MCF 10A (cell line): ENCODE measurements around the gene GCFC2. TPM values are rescaled to one million over a fixed set of nuclear protein-coding genes. Genes with fewer than 3 reads are reported as not detected.

ENCODE experiments used
- BruUV-seq: library from RNA; stranded (reverse); fragments of 400-500 nt; replicated peaks from 2 replicates; lab custom pipeline; 2021; lab: Mats Ljungman, UMichigan
- CTCF ChIA-PET: fragments of 300-600 bp; sonication (Branson Sonifier 250); formaldehyde crosslinking; extraction: SDS; loops from one replicate; lab custom pipeline; 2021; ENCODE audit warnings: antibody characterized with exemption, inconsistent platforms; lab: Yijun Ruan, JAX
- POLR2A ChIA-PET: fragments of 300-600, 350-650 bp; sonication (Branson Sonifier 250); formaldehyde crosslinking; extraction: SDS; loops from one replicate; lab custom pipeline; 2020; ENCODE audit warnings: antibody characterized with exemption, inconsistent platforms; lab: Yijun Ruan, JAX
- DNase-seq: peaks from one replicate; pipeline ENCODE4 v3.0.0-alpha.2; 2018; ENCODE audit not compliant: unreplicated experiment
- H3K27ac Mint-ChIP-seq: one replicate; pipeline ENCODE4 v1.8.0; 2022; ENCODE audit warnings: mild to moderate bottlenecking, low read depth, mixed read lengths; ENCODE audit not compliant: unreplicated experiment
- H3K27me3 Mint-ChIP-seq: one replicate; pipeline ENCODE4 v1.8.0; 2022; ENCODE audit warnings: mixed read lengths; ENCODE audit not compliant: insufficient read depth, unreplicated experiment
- H3K36me3 Mint-ChIP-seq: one replicate; pipeline ENCODE4 v1.8.0; 2022; ENCODE audit warnings: mild to moderate bottlenecking, moderate library complexity, mixed read lengths; ENCODE audit not compliant: insufficient read depth, unreplicated experiment
- H3K4me1 Mint-ChIP-seq: one replicate; pipeline ENCODE4 v1.8.0; 2022; ENCODE audit warnings: mixed read lengths; ENCODE audit not compliant: insufficient read depth, unreplicated experiment
- H3K4me3 Mint-ChIP-seq: one replicate; pipeline ENCODE4 v1.8.0; 2022; ENCODE audit warnings: mild to moderate bottlenecking, moderate library complexity, mixed read lengths; ENCODE audit not compliant: unreplicated experiment
- H3K9me3 Mint-ChIP-seq: one replicate; pipeline ENCODE4 v1.8.0; 2022; ENCODE audit warnings: mixed read lengths; ENCODE audit not compliant: unreplicated experiment
- CTCF ChIP-seq: fragments of 200-600 bp; IDR thresholded peaks from one replicate; pipeline ENCODE4 v1.8.0; 2022; ENCODE audit warnings: antibody characterized with exemption, mild to moderate bottlenecking; ENCODE audit not compliant: unreplicated experiment
- intact Hi-C: fragments of 100-400 bp; cut with micrococcal nuclease; formaldehyde crosslinking; loops from 2 replicates; pipeline ENCODE4 v1.14.1; 2022
- total RNA-seq: library from RNA; stranded (reverse); gene quantifications from 2 replicates; pipeline ENCODE4 v1.2.3, GENCODE V29; 2022

GCFC2 gene
- total RNA-seq, 1 experiment from 2014 or later: 41.3 TPM

- no peak for DNase-seq
- H3K36me3 Mint-ChIP-seq: peaks cover 39% of the 10 kb centered on the region
- ChIA-PET POLR2A (interaction anchor here (0.8 to 3.2 kb wide), 10 partner anchors 10 to 1116 kb away, joined by 3 to 21 read pairs (median 6); partner anchors contain the start of genes AUP1, GCFC2, HTRA2 and SEMA4F), CTCF (interaction anchor here (0.6 to 3.6 kb wide), 12 partner anchors 9 to 95 kb away, joined by 3 to 13 read pairs (median 4); no protein-coding TSS in a partner anchor)
- peak overlapping the region; percentile 96 for H3K27ac Mint-ChIP-seq
- TSS peak; percentile 38 for BruUV-seq
- intact Hi-C loops: no loop called here
- no peaks in the 10 kb centered on the region for H3K9me3 Mint-ChIP-seq
- H3K27me3 Mint-ChIP-seq: no peaks in the 10 kb centered on the region
- peaks cover 2% of the 10 kb centered on the region for H3K4me1 Mint-ChIP-seq
- TF ChIP-seq CTCF: no peak
- peak overlapping the region; percentile 89 for H3K4me3 Mint-ChIP-seq
These were observed 64.6 kb downstream of the GCFC2 start for GRCh38 chr2:75646090-75646582.

GRCh38 chr2:75645643-75646042 lies 65.1 kb downstream of the GCFC2 start:
- no peak for TF ChIP-seq CTCF
- H3K27me3 Mint-ChIP-seq: no peaks in the 10 kb centered on the region
- peaks cover 36% of the 10 kb centered on the region for H3K36me3 Mint-ChIP-seq
- H3K4me3 Mint-ChIP-seq: peak overlapping the region; percentile 89
- H3K9me3 Mint-ChIP-seq: no peaks in the 10 kb centered on the region
- H3K4me1 Mint-ChIP-seq: peaks cover 7% of the 10 kb centered on the region
- ChIA-PET CTCF (interaction anchor here (0.6 to 3.6 kb wide), 9 partner anchors 8 to 54 kb away, joined by 3 to 13 read pairs (median 4); no protein-coding TSS in a partner anchor), POLR2A (interaction anchor here (0.7 to 3.2 kb wide), 6 partner anchors 10 to 992 kb away, joined by 3 to 21 read pairs (median 7); partner anchors contain the start of genes GCFC2 and SEMA4F)
- no peak for DNase-seq
- no TSS peak for BruUV-seq
- intact Hi-C loops: no loop called here
- peak overlapping the region; percentile 96 for H3K27ac Mint-ChIP-seq

GRCh38 chr2:75643980-75644379 lies 66.7 kb downstream of the GCFC2 start:
- H3K27me3 Mint-ChIP-seq: peaks cover 8% of the 10 kb centered on the region
- ChIA-PET POLR2A (no interaction called here), CTCF (interaction anchor here (1.5 kb wide), 1 partner anchor 16 kb away, joined by 5 read pairs; no protein-coding TSS in a partner anchor)
- H3K4me3 Mint-ChIP-seq: no peak overlapping the region
- no peak for TF ChIP-seq CTCF
- intact Hi-C loops: no loop called here
- DNase-seq: no peak
- H3K27ac Mint-ChIP-seq: no peak overlapping the region
- peaks cover 19% of the 10 kb centered on the region for H3K36me3 Mint-ChIP-seq
- no peaks in the 10 kb centered on the region for H3K9me3 Mint-ChIP-seq
- BruUV-seq: no TSS peak
- H3K4me1 Mint-ChIP-seq: peaks cover 10% of the 10 kb centered on the region

- H3K4me1 Mint-ChIP-seq: peaks cover 16% of the 10 kb centered on the region
- no peaks in the 10 kb centered on the region for H3K9me3 Mint-ChIP-seq
- H3K27me3 Mint-ChIP-seq: peaks cover 29% of the 10 kb centered on the region
- intact Hi-C loops: no loop called here
- CTCF ChIA-PET: interaction anchor here (0.6 to 8.8 kb wide), 23 partner anchors 11 to 958 kb away, joined by 3 to 97 read pairs (median 4); no protein-coding TSS in a partner anchor
- peaks cover 6% of the 10 kb centered on the region for H3K36me3 Mint-ChIP-seq
- DNase-seq: no peak
- no peak for TF ChIP-seq CTCF
- BruUV-seq: no TSS peak
- POLR2A ChIA-PET: interaction anchor here (1.8 kb wide), 1 partner anchor 36 kb away, joined by 10 read pairs; no protein-coding TSS in a partner anchor
- no peak overlapping the region for H3K4me3 Mint-ChIP-seq
- H3K27ac Mint-ChIP-seq: no peak overlapping the region
These were observed 69.1 kb downstream of the GCFC2 start for GRCh38 chr2:75641587-75641986.
